ENCODE measurements around the gene LEFTY2.

- TF ChIP-seq SUZ12 (IDR thresholded peaks at IDR 0.05; ENCODE audit: extremely low read depth, insufficient read depth, insufficient read length) (no peak), ZNF274 (IDR thresholded peaks at IDR 0.05; ENCODE audit: low read depth, low read length) (no peak), YY1 (IDR thresholded peaks at IDR 0.05; ENCODE audit: insufficient read depth, insufficient read length) (no peak)
These were observed 3.9 kb upstream of the LEFTY2 start for GRCh38 chr1:225944951-225945350.
